Lung (tissue), 12 donors: ENCODE measurements around the gene GRIK3. TPM values are rescaled to one million over a fixed set of nuclear protein-coding genes. Genes with fewer than 3 reads are reported as not detected.

Source experiments
- ATAC-seq: fragments of 200-7000 bp; cut with Tn5 transposase; one replicate; pipeline ENCODE4 v1.9.1; 2020; ENCODE audit warnings: moderate number of reproducible peaks; ENCODE audit not compliant: insufficient read depth, low FRiP score
- DNase-seq, 3 donors: peaks; one replicate each; pipeline ENCODE4 v3.0.0-alpha.2; 2013 to 2017
- H3K27ac ChIP-seq, 2 donors: one replicate each; pipeline ENCODE4 v1.5.1; 2013; ENCODE audit warnings: mild to moderate bottlenecking in 2 of 2, moderate library complexity in 2 of 2, control low read depth in 1 of 2, inconsistent platforms in 1 of 2, low read depth in 1 of 2, low read length in 1 of 2
- H3K27me3 ChIP-seq, 3 donors: one replicate each; pipeline ENCODE4 v1.5.1; 2013; ENCODE audit warnings: low read length in 2 of 3; ENCODE audit not compliant: control insufficient read depth in 3 of 3, insufficient read depth in 3 of 3
- H3K36me3 ChIP-seq, 4 donors: one replicate each; pipeline ENCODE4 v1.5.1; 2013; ENCODE audit warnings: low read length in 4 of 4, mild to moderate bottlenecking in 1 of 4, moderate library complexity in 1 of 4; ENCODE audit not compliant: control insufficient read depth in 4 of 4, insufficient read depth in 4 of 4
- H3K4me1 ChIP-seq, 5 donors: one replicate each; pipeline ENCODE4 v1.5.1; 2013; ENCODE audit warnings: low read length in 5 of 5, mild to moderate bottlenecking in 2 of 5, moderate library complexity in 1 of 5; ENCODE audit not compliant: control insufficient read depth in 5 of 5, insufficient read depth in 5 of 5
- H3K4me3 ChIP-seq: one replicate; pipeline ENCODE4 v1.5.1; 2013; ENCODE audit warnings: mild to moderate bottlenecking, control low read depth, moderate library complexity
- H3K9ac ChIP-seq, 2 donors: one replicate each; pipeline ENCODE4 v1.5.1; 2013; ENCODE audit warnings: low read length in 2 of 2, control low read depth in 1 of 2; ENCODE audit not compliant: insufficient read depth in 1 of 2
- H3K9me3 ChIP-seq, 4 donors: one replicate each; pipeline ENCODE4 v1.5.1; 2013; ENCODE audit warnings: low read length in 3 of 4, mild to moderate bottlenecking in 1 of 4, moderate library complexity in 1 of 4; ENCODE audit not compliant: control insufficient read depth in 4 of 4, insufficient read depth in 3 of 4
- WGBS, 2 donors: extraction: QIAGEN DNeasy Blood & Tissue Kit; methylation state at CpG; one replicate each; pipeline ENCODE4 v1.1.7; 2013; 5-methylcytosine and 5-hydroxymethylcytosine counted together
- polyA plus RNA-seq, 2 donors: library from polyadenylated mRNA; stranded (reverse); fragments of 200-250 nt; gene quantifications; one replicate each; pipeline ENCODE4 v1.2.1, GENCODE V29; 2013
- total RNA-seq, 2 donors: library from RNA; depleted of rRNA in 1 of 2; stranded (reverse); fragments of >200 nt in 1 of 2; gene quantifications; one replicate each; pipeline ENCODE4 v1.2.1, GENCODE V29; 2014 to 2021
- TF ChIP-seq, protein P1 (sequence below): IDR thresholded peaks from 2 replicates; pipeline ENCODE4 v1.5.1; 2012; ENCODE audit warnings: mild to moderate bottlenecking; ENCODE audit errors: control extremely low read depth, extremely low read depth
- donor health status: control.
- donor health status: control.
- donor health status: Bipolar disorder and iron deficiency.
- donor health status: healthy.
- donor health status: DM: yes; HTN: yes; CAD: no.

The GRIK3 gene
- total and polyA plus RNA-seq, 4 donors, result 0.01 to 0.40 (median 0.07) TPM

DNA sequence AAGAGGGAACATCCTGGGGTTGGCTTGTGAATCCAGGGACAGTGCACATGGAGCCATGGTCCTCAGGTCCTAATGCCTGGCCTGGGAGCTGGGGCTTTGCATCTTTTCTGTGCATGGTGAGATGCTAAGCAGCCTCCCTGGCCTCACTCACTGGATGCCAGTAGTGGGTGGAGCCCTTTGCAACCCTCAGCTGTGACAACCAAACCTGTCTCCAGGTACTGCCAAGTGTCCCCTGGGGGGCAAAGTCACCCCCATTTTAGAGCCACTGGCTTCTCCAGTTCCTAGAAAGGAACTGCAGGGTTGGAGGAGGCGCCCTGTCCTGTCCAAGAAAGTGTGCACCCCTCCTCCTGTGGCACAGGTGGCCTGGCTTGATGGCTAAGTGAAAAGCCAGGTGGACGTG, 44.6 kb upstream of the GRIK3 start:
- Histone ChIP-seq H3K4me1 (no peaks in the 10 kb centered on the region), H3K36me3 (no peaks in the 10 kb centered on the region), H3K4me3 (no peak overlapping the region), H3K27ac (no peak overlapping the region), H3K9ac (no peak overlapping the region), H3K9me3 (peaks cover 0 to 1% (median 0%) of the 10 kb centered on the region in 4 donors), H3K27me3 (peaks cover 0 to 7% (median 0%) of the 10 kb centered on the region in 3 donors)
- TF ChIP-seq, protein P1, sequence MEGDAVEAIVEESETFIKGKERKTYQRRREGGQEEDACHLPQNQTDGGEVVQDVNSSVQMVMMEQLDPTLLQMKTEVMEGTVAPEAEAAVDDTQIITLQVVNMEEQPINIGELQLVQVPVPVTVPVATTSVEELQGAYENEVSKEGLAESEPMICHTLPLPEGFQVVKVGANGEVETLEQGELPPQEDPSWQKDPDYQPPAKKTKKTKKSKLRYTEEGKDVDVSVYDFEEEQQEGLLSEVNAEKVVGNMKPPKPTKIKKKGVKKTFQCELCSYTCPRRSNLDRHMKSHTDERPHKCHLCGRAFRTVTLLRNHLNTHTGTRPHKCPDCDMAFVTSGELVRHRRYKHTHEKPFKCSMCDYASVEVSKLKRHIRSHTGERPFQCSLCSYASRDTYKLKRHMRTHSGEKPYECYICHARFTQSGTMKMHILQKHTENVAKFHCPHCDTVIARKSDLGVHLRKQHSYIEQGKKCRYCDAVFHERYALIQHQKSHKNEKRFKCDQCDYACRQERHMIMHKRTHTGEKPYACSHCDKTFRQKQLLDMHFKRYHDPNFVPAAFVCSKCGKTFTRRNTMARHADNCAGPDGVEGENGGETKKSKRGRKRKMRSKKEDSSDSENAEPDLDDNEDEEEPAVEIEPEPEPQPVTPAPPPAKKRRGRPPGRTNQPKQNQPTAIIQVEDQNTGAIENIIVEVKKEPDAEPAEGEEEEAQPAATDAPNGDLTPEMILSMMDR, result no peak
- ATAC-seq (no peak), DNase-seq (no peak)
- WGBS, 2 donors, result 82 to 98% methylated on average over 2 of the region's 2 CpGs

DNA sequence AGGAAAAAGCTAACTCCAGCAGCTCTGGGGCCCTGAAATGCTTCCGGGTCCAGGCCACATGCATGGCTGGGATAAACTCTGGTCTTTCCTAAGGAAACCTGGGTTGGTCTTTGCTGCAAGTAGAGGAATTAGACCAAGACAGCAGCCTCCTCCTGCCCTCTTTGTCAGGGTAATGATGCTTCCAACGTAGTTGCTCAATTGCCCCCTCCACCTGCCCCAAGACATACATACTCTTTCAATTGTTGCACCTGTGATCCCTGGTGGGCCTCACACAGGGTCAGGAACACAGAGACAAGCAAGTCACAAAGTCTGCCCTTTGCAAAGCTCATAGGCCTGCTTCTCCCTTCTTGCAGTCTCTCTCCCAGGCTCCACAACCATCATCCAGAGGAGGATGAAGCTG, 41.9 kb upstream of the GRIK3 start:
- ATAC-seq (no peak), DNase-seq (no peak)
- TF ChIP-seq, protein P1, result no peak
- Histone ChIP-seq H3K4me1 (no peaks in the 10 kb centered on the region), H3K9me3 (peaks cover 0 to 3% (median 0%) of the 10 kb centered on the region in 4 donors), H3K36me3 (no peaks in the 10 kb centered on the region), H3K9ac (no peak overlapping the region), H3K27me3 (peaks cover 0 to 19% (median 0%) of the 10 kb centered on the region in 3 donors), H3K27ac (no peak overlapping the region), H3K4me3 (no peak overlapping the region)
- WGBS, 2 donors, result 65 to 74% methylated on average over 2 of the region's 2 CpGs

DNA sequence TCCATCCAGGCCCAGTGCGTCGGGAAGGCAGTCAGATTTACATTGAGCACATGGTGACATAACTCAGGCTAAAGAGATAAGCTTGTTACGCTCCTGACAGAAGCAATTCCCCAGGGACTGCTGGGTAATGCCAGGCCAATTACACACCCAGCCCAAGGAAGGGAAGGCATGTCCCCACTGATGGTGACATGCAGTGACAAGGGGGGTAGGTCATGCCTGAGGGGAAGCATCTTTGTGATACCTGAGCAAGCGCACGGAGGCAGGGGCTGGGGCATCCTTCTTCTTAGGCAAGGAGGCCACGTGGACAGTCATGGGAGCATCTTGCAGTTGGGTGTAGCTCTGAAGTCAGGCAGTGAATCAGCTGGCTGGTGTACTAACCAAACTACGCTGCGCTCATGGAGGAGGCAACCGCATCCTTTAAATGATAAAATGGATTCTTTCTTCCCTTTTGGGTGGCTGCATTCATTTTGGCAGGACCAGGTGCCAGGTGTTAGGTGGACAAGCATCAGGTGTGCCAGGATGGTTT, 39.6 kb upstream of the GRIK3 start:
- ATAC-seq (no peak), DNase-seq (no peak)
- 75 to 81% methylated on average over 9 of the region's 9 CpGs for WGBS, 2 donors
- TF ChIP-seq, protein P1, result no peak
- H3K9ac ChIP-seq, result no peak overlapping the region
- H3K9me3 ChIP-seq, result peaks cover 0 to 3% (median 0%) of the 10 kb centered on the region in 4 donors
- H3K36me3 ChIP-seq, result no peaks in the 10 kb centered on the region
- peaks cover 0 to 2% (median 0%) of the 10 kb centered on the region in 5 donors for H3K4me1 ChIP-seq
- H3K27me3 ChIP-seq, result peaks cover 0 to 21% (median 0%) of the 10 kb centered on the region in 3 donors
- no peak overlapping the region for H3K27ac ChIP-seq
- H3K4me3 ChIP-seq, result no peak overlapping the region
